ENCODE results near the gene TRIM2.

The TRIM2 gene

DNA sequence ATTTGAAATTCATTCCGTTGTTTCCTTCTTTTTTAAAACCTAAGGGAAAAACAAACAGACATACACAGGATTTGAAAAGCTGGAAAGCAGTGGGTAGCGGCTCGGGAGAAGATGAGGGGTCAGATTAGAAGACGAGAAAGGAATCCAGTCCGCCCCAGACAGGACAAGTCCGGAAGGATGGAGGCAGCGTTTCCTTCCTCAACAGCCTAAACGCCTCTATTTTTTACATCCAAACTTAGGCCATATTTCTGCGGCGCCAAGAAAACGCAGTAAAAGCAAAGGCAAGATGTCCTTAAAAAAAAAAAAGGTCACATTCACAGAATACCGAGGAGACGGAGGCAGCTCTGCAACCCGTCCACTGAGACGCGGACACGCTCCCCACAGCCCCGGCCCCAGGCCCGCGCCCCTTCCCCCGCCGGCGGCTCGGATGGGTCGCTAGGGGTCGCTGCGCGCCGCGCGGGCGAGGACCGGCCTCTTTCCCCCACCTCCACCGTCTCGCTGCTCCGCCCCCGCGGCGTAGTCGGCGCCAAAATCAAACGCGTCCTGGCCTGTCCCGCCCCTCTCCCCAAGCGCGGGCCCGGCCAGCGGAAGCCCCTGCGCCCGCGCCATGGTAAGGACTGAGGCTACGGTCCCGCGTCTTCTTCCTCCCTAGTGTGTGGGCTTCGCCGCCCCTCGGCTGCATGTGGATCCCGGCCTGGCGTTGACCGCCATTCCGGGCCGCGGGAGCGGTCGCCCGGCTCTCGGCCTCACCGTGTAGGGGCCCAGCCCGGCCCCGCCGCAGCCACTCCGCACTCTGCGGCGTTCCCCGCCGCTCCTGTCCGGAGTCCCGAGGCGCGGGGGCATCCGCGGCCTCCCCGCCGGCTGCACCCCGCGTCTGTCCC is 140.1 kb downstream of the TRIM2 start, which contains the start of gene MND1:
MND1 (plus strand) TSS at position 558 of the 881 bp plus-strand sequence; CDS start at position 608, 50 bp downstream.
- peak; percentile 87 for TF ChIP-seq CTCF (IDR thresholded peaks at IDR 0.05; ENCODE audit: low read depth, low read length, missing control alignments)
- H3K4me3 ChIP-seq (ENCODE audit: low read depth, low read length): peak within 1 kb of the TSS; percentile 81
- peak; percentile 51 for DNase-seq (ENCODE audit: low read depth)

DNA sequence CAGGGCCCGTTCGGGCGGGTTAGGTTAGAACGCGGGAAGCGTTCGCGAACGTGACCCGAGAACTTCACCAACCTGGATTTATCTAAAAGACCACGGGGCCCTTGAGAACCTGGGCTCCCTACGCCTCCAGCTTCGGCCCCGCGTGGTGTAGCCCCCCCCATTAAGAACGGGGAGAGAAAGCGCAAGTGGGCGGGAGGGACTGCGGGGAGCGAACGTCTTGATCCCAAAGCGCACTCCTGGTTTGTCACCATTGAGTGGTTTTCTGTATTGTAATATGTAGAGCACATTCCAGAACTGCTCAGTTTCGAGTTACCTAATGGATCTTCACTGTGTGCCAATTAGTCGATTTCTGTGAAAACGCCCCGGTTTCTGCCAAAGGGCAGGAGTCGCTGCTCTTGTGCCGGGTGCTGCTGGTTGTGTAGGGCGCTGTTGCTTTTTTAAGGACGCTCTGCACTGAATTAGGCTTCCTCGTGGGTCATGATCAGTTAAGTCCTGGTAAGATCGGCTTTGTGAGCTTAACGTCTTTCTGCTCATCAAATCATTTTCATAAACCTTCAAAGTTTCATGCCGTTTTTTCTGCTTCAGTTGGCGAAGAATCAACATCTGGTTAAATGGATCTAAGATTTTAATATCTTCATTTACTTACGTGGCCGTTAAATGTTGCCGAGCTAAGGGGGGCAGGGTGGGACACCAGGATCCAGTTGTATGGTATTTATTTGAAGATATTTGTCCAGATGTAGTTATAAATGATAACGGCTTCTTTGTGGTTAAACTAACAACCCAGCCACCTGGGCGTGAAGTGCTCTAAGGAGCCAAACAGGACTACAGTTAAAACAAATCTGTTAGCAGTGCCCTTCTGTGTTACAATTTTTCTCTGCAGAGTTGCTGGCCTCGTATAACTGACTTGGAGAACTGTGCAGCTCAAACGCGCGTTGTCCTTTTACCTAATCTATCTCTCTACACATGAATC is 141.1 kb downstream of the TRIM2 start:
- peak; percentile 37 for DNase-seq (ENCODE audit: low read depth)
- peak overlapping the region; percentile 81 for H3K4me3 ChIP-seq (ENCODE audit: low read depth, low read length)
- no peak for TF ChIP-seq CTCF (IDR thresholded peaks at IDR 0.05; ENCODE audit: low read depth, low read length, missing control alignments)

- TF ChIP-seq CTCF (IDR thresholded peaks at IDR 0.05; ENCODE audit: low read depth, low read length, missing control alignments): no peak
- no peak for DNase-seq (ENCODE audit: low read depth)
- H3K4me3 ChIP-seq (ENCODE audit: low read depth, low read length): peak overlapping the region; percentile 81
Measured at GRCh38 chr4:153346031-153346430, 141.8 kb downstream of the TRIM2 start.

DNA sequence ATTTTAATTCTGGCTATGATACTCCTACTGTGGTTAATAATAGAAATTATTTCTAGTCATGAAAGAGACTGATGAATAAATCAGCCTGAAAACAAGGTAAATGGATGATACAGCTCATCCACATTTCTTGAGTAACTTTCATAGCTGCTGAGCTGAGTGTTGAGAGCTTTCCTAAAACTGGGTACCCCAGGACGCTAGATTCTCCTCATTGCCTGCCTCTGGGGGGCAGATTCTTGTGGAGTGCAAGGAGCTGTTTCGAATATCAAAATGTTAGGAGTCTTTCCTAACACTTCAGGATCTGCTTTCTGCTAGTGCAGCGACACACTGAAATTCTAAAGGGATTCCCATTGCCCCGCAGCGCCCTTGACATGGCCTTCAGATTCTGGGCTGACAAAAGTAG is 142.3 kb downstream of the TRIM2 start:
- no peak for TF ChIP-seq CTCF (IDR thresholded peaks at IDR 0.05; ENCODE audit: low read depth, low read length, missing control alignments)
- H3K4me3 ChIP-seq (ENCODE audit: low read depth, low read length): peak overlapping the region; percentile 15; the same call in 1 of the 2 replicates
- DNase-seq (ENCODE audit: low read depth): no peak

DNA sequence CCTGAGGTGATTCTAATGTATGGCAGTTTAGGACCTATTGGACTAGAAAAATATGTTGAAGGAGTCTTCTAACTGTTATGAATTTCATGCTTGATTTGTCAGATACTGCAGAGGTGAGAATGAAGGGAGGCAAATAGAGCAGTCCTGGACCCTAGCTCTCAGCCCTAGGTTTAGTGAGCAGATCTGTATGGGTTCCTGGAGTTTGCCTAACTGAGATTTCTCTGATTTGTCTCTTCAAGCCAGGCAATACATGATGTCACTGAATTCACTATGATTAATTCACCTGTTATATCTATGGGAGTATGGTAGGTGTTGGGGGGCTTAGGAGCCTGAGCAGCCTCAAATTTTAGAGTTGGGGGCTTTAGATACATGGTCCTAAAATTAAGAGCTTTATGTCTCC is 142.9 kb downstream of the TRIM2 start:
- DNase-seq (ENCODE audit: low read depth): no peak
- no peak overlapping the region; the same call in 1 of the 2 replicates for H3K4me3 ChIP-seq (ENCODE audit: low read depth, low read length)
- TF ChIP-seq CTCF (IDR thresholded peaks at IDR 0.05; ENCODE audit: low read depth, low read length, missing control alignments): no peak

- TF ChIP-seq CTCF (IDR thresholded peaks at IDR 0.05; ENCODE audit: low read depth, low read length, missing control alignments): no peak
- no peak overlapping the region for H3K4me3 ChIP-seq (ENCODE audit: low read depth, low read length)
- DNase-seq (ENCODE audit: low read depth): no peak
Measured at GRCh38 chr4:153348006-153348405, 143.8 kb downstream of the TRIM2 start.

Data from GM12864 (cell line).